Memory B cell (primary cell): ENCODE measurements around the gene ARFGAP2.

Experiments used
- ATAC-seq: fragments of 150-1000 bp; cut with Tn5 transposase; 2 replicates; pipeline ENCODE4 v1.10.0; 2021; ENCODE audit warnings: low read depth, mild to moderate bottlenecking, moderate library complexity
- DNase-seq, 2 donors: peaks; one replicate each; pipeline ENCODE4 v3.0.0; 2022; ENCODE audit warnings: low spot score in 2 of 2
- H3K27ac Mint-ChIP-seq: one replicate; pipeline ENCODE4 v1.8.0; 2022; ENCODE audit warnings: mild to moderate bottlenecking, moderate library complexity, mixed read lengths
- H3K27me3 Mint-ChIP-seq: one replicate; pipeline ENCODE4 v1.8.0; 2022; ENCODE audit warnings: mixed read lengths
- H3K36me3 Mint-ChIP-seq: one replicate; pipeline ENCODE4 v1.8.0; 2022; ENCODE audit warnings: mild to moderate bottlenecking, mixed read lengths
- H3K4me1 Mint-ChIP-seq: one replicate; pipeline ENCODE4 v1.8.0; 2022; ENCODE audit warnings: mixed read lengths
- H3K4me3 Mint-ChIP-seq: one replicate; pipeline ENCODE4 v1.8.0; 2022; ENCODE audit warnings: mild to moderate bottlenecking, moderate library complexity, mixed read lengths
- H3K9me3 Mint-ChIP-seq: one replicate; pipeline ENCODE4 v1.8.0; 2022; ENCODE audit warnings: mixed read lengths

The ARFGAP2 gene

GRCh38 chr11:47183031-47183856, 6.6 kb upstream of the ARFGAP2 start:
- Mint-ChIP-seq H3K4me1 (peaks cover 9% of the 10 kb centered on the region), H3K4me3 (no peak overlapping the region), H3K27me3 (peaks cover 9% of the 10 kb centered on the region), H3K36me3 (no peaks in the 10 kb centered on the region), H3K27ac (no peak overlapping the region), H3K9me3 (no peaks in the 10 kb centered on the region)
- DNase-seq (no peak), ATAC-seq (no peak)

GRCh38 chr11:47182380-47182779, 5.7 kb upstream of the ARFGAP2 start:
- Mint-ChIP-seq H3K27me3 (peaks cover 9% of the 10 kb centered on the region), H3K9me3 (no peaks in the 10 kb centered on the region), H3K36me3 (no peaks in the 10 kb centered on the region), H3K27ac (no peak overlapping the region), H3K4me3 (no peak overlapping the region), H3K4me1 (peaks cover 15% of the 10 kb centered on the region)
- ATAC-seq, result no peak
- no peak for DNase-seq

- Mint-ChIP-seq H3K27ac (no peak overlapping the region), H3K9me3 (no peaks in the 10 kb centered on the region), H3K4me3 (no peak overlapping the region), H3K4me1 (peaks cover 12% of the 10 kb centered on the region), H3K36me3 (no peaks in the 10 kb centered on the region), H3K27me3 (peaks cover 9% of the 10 kb centered on the region)
- ATAC-seq (no peak), DNase-seq (no peak)
These were observed 4.6 kb upstream of the ARFGAP2 start for GRCh38 chr11:47181271-47181670.

GRCh38 chr11:47180006-47180787, 3.5 kb upstream of the ARFGAP2 start:
- H3K27me3 Mint-ChIP-seq, result peaks cover 9% of the 10 kb centered on the region
- H3K9me3 Mint-ChIP-seq, result no peaks in the 10 kb centered on the region
- ATAC-seq (no peak), DNase-seq (no peak)
- no peak overlapping the region for H3K4me3 Mint-ChIP-seq
- H3K36me3 Mint-ChIP-seq, result no peaks in the 10 kb centered on the region
- no peak overlapping the region for H3K27ac Mint-ChIP-seq
- peaks cover 20% of the 10 kb centered on the region for H3K4me1 Mint-ChIP-seq

GRCh38 chr11:47179655-47179991, 2.9 kb upstream of the ARFGAP2 start:
- peaks cover 20% of the 10 kb centered on the region for H3K4me1 Mint-ChIP-seq
- no peak overlapping the region for H3K27ac Mint-ChIP-seq
- peaks cover 9% of the 10 kb centered on the region for H3K27me3 Mint-ChIP-seq
- H3K36me3 Mint-ChIP-seq, result no peaks in the 10 kb centered on the region
- H3K4me3 Mint-ChIP-seq, result no peak overlapping the region
- H3K9me3 Mint-ChIP-seq, result no peaks in the 10 kb centered on the region
- ATAC-seq (no peak), DNase-seq (peak in 1 of 2 donors; percentile 41)

- no peaks in the 10 kb centered on the region for H3K36me3 Mint-ChIP-seq
- no peak overlapping the region for H3K4me3 Mint-ChIP-seq
- H3K9me3 Mint-ChIP-seq, result no peaks in the 10 kb centered on the region
- peaks cover 20% of the 10 kb centered on the region for H3K4me1 Mint-ChIP-seq
- DNase-seq (no peak), ATAC-seq (no peak)
- H3K27ac Mint-ChIP-seq, result no peak overlapping the region
- H3K27me3 Mint-ChIP-seq, result peaks cover 5% of the 10 kb centered on the region
These were observed 2.3 kb upstream of the ARFGAP2 start for GRCh38 chr11:47178737-47179654.

GRCh38 chr11:47178316-47178715, 1.6 kb upstream of the ARFGAP2 start:
- Mint-ChIP-seq H3K4me1 (peaks cover 24% of the 10 kb centered on the region), H3K9me3 (no peaks in the 10 kb centered on the region), H3K27me3 (peaks cover 2% of the 10 kb centered on the region), H3K27ac (peak overlapping the region; percentile 97), H3K36me3 (no peaks in the 10 kb centered on the region), H3K4me3 (no peak overlapping the region)
- DNase-seq (no peak), ATAC-seq (no peak)

GRCh38 chr11:47177846-47178245, 1.2 kb upstream of the ARFGAP2 start:
- peaks cover under 1% of the 10 kb centered on the region for H3K36me3 Mint-ChIP-seq
- DNase-seq, result no peak

GRCh38 chr11:47177229-47177845, 658 bp upstream of the ARFGAP2 start:
- Mint-ChIP-seq H3K9me3 (no peaks in the 10 kb centered on the region), H3K27me3 (peaks cover 2% of the 10 kb centered on the region), H3K4me1 (peaks cover 28% of the 10 kb centered on the region), H3K27ac (peak overlapping the region; percentile 97), H3K36me3 (peaks cover 3% of the 10 kb centered on the region), H3K4me3 (peak overlapping the region; percentile 94)
- DNase-seq (peak; percentile 69 to 73), ATAC-seq (peak; percentile 65)

More at GRCh38 chr11:47177846-47178245, 1.2 kb upstream of the ARFGAP2 start:
- peaks cover 2% of the 10 kb centered on the region for H3K27me3 Mint-ChIP-seq
- peak overlapping the region; percentile 97 for H3K27ac Mint-ChIP-seq
- H3K4me1 Mint-ChIP-seq, result peaks cover 26% of the 10 kb centered on the region
- ATAC-seq, result no peak
- H3K9me3 Mint-ChIP-seq, result no peaks in the 10 kb centered on the region
- H3K4me3 Mint-ChIP-seq, result peak overlapping the region; percentile 94

GRCh38 chr11:47175746-47176327, 842 bp downstream of the ARFGAP2 start:
- DNase-seq (no peak), ATAC-seq (no peak)
- Mint-ChIP-seq H3K36me3 (peaks cover 10% of the 10 kb centered on the region), H3K27me3 (peaks cover 2% of the 10 kb centered on the region), H3K4me1 (peaks cover 28% of the 10 kb centered on the region), H3K4me3 (peak overlapping the region; percentile 94), H3K9me3 (no peaks in the 10 kb centered on the region), H3K27ac (peak overlapping the region; percentile 97)

- Mint-ChIP-seq H3K27me3 (no peaks in the 10 kb centered on the region), H3K9me3 (no peaks in the 10 kb centered on the region), H3K36me3 (peaks cover 13% of the 10 kb centered on the region), H3K4me1 (peaks cover 23% of the 10 kb centered on the region), H3K27ac (no peak overlapping the region), H3K4me3 (no peak overlapping the region)
- DNase-seq (no peak), ATAC-seq (no peak)
These were observed 3.8 kb downstream of the ARFGAP2 start for GRCh38 chr11:47172740-47173336.

GRCh38 chr11:47171856-47172255, 4.8 kb downstream of the ARFGAP2 start:
- H3K27me3 Mint-ChIP-seq, result no peaks in the 10 kb centered on the region
- H3K36me3 Mint-ChIP-seq, result peaks cover 13% of the 10 kb centered on the region
- ATAC-seq (no peak), DNase-seq (no peak)
- peaks cover 16% of the 10 kb centered on the region for H3K4me1 Mint-ChIP-seq
- no peak overlapping the region for H3K4me3 Mint-ChIP-seq
- peak overlapping the region; percentile 75 for H3K27ac Mint-ChIP-seq
- no peaks in the 10 kb centered on the region for H3K9me3 Mint-ChIP-seq
